IMR-90 (cell line): Measurements from ENCODE around the gene ATXN1. TPM values are rescaled to one million over a fixed set of nuclear protein-coding genes. Genes with fewer than 3 reads are reported as not detected.

Experiments
- ATAC-seq: fragments of 200-7000 bp; cut with Tn5 transposase; 2 replicates; pipeline ENCODE4 v1.9.1; 2020; ENCODE audit warnings: low read depth, mild to moderate bottlenecking, moderate library complexity
- BruUV-seq: library from RNA; stranded (reverse); fragments of 400-500 nt; replicated peaks from 2 replicates; lab custom pipeline; 2021; lab: Mats Ljungman, UMichigan
- CTCF ChIA-PET: fragments of 300-600 bp; formaldehyde crosslinking; extraction: SDS; loops from one replicate; lab custom pipeline; 2021; ENCODE audit warnings: antibody characterized with exemption; lab: Yijun Ruan, JAX
- POLR2A ChIA-PET: fragments of 300-600 bp; sonication (Branson Sonifier 250); formaldehyde crosslinking; loops from one replicate; lab custom pipeline; 2022; ENCODE audit warnings: antibody characterized with exemption; ENCODE audit not compliant: unreplicated experiment; lab: Charles Lee
- DNase-seq: peaks from one replicate; pipeline ENCODE4 v3.0.0; 2013
- H2AFZ ChIP-seq: replicated peaks from 2 replicates; pipeline ENCODE3; 2013; ENCODE audit warnings: low read length, mild to moderate bottlenecking; ENCODE audit not compliant: poor library complexity
- H2AK5ac ChIP-seq: 2 replicates; pipeline ENCODE4 v1.6.1; 2013; ENCODE audit warnings: low read depth, low read length, inconsistent platforms
- H2AK9ac ChIP-seq: replicated peaks from 2 replicates; pipeline ENCODE3; 2013; ENCODE audit warnings: mild to moderate bottlenecking, low read depth, low read length, moderate library complexity; ENCODE audit not compliant: poor library complexity
- H2BK120ac ChIP-seq: 2 replicates; pipeline ENCODE4 v1.6.1; 2013; ENCODE audit warnings: low read depth, low read length, inconsistent platforms
- H2BK15ac ChIP-seq: 3 replicates; pipeline ENCODE4 v1.6.1; 2013; ENCODE audit warnings: low read depth, low read length, inconsistent platforms
- H2BK20ac ChIP-seq: 2 replicates; pipeline ENCODE4 v1.6.1; 2013; ENCODE audit warnings: low read depth, mild to moderate bottlenecking, inconsistent platforms, low read length, moderate library complexity
- H2BK5ac ChIP-seq: 2 replicates; pipeline ENCODE4 v1.6.1; 2013; ENCODE audit warnings: mild to moderate bottlenecking, low read depth, low read length, inconsistent platforms; ENCODE audit not compliant: poor library complexity, severe bottlenecking
- H3K14ac ChIP-seq: replicated peaks from 2 replicates; pipeline ENCODE4 v1.6.1; 2013; ENCODE audit warnings: low read depth, low read length, inconsistent platforms
- H3K18ac ChIP-seq: 2 replicates; pipeline ENCODE4 v1.6.1; 2013; ENCODE audit warnings: low read depth, low read length, control low read depth
- H3K23ac ChIP-seq: 2 replicates; pipeline ENCODE4 v1.6.1; 2013; ENCODE audit warnings: low read depth, low read length, inconsistent platforms
- H3K27ac ChIP-seq: 2 replicates; pipeline ENCODE4 v1.5.1; 2013; ENCODE audit warnings: mild to moderate bottlenecking, control low read depth, low read length; ENCODE audit not compliant: insufficient read depth
- H3K27me3 ChIP-seq: 2 replicates; pipeline ENCODE4 v1.6.1; 2013; ENCODE audit warnings: low read length; ENCODE audit not compliant: control insufficient read depth, insufficient read depth
- H3K36me3 ChIP-seq: 2 replicates; pipeline ENCODE4 v1.6.1; 2013; ENCODE audit warnings: low read length, mixed read lengths; ENCODE audit not compliant: control insufficient read depth, insufficient read depth
- H3K4ac ChIP-seq: 2 replicates; pipeline ENCODE4 v1.6.1; 2013; ENCODE audit warnings: low read depth, low read length, inconsistent platforms
- H3K4me1 ChIP-seq: 2 replicates; pipeline ENCODE4 v1.6.1; 2013; ENCODE audit warnings: low read length, mixed read lengths; ENCODE audit not compliant: control insufficient read depth, insufficient read depth
- H3K4me2 ChIP-seq: 2 replicates; pipeline ENCODE4 v1.6.1; 2013; ENCODE audit warnings: low read depth, mild to moderate bottlenecking, control low read depth, low read length, moderate library complexity
- H3K4me3 ChIP-seq: 2 replicates; pipeline ENCODE4 v1.5.1; 2013; ENCODE audit warnings: low read depth, mild to moderate bottlenecking, control low read depth, low read length, moderate library complexity; ENCODE audit not compliant: insufficient read depth
- H3K56ac ChIP-seq: 2 replicates; pipeline ENCODE4 v1.6.1; 2013; ENCODE audit warnings: low read length, inconsistent platforms; ENCODE audit not compliant: insufficient read depth; ENCODE audit errors: extremely low read depth
- H3K79me1 ChIP-seq, 2 experiments: 2 replicates each; pipeline ENCODE4 v1.6.1; 2013; ENCODE audit warnings: low read length in 2 of 2, inconsistent platforms in 1 of 2, low read depth in 1 of 2
- H3K9ac ChIP-seq: 2 replicates; pipeline ENCODE4 v1.6.1; 2013; ENCODE audit warnings: low read depth, low read length, control low read depth
- H3K9me1 ChIP-seq: 2 replicates; pipeline ENCODE4 v1.6.1; 2013; ENCODE audit warnings: low read length, inconsistent platforms; ENCODE audit not compliant: insufficient read depth
- H3K9me3 ChIP-seq: 2 replicates; pipeline ENCODE4 v1.6.1; 2013; ENCODE audit warnings: low read length; ENCODE audit not compliant: control insufficient read depth, insufficient read depth
- H4K20me1 ChIP-seq: 2 replicates; pipeline ENCODE4 v1.6.1; 2013; ENCODE audit warnings: low read length, inconsistent platforms; ENCODE audit not compliant: insufficient read depth
- H4K5ac ChIP-seq: 2 replicates; pipeline ENCODE4 v1.6.1; 2013; ENCODE audit warnings: mild to moderate bottlenecking, low read depth, low read length, control low read depth
- H4K8ac ChIP-seq, 2 experiments: 2 replicates each; pipeline ENCODE4 v1.6.1; 2013; ENCODE audit warnings: low read depth in 2 of 2, low read length in 2 of 2, control low read depth in 1 of 2, inconsistent platforms in 1 of 2
- H4K91ac ChIP-seq: 2 replicates; pipeline ENCODE4 v1.6.1; 2013; ENCODE audit warnings: low read depth, low read length, inconsistent platforms; ENCODE audit not compliant: insufficient read depth
- BHLHE40 ChIP-seq: fragments of 150-350 bp; IDR thresholded peaks from 2 replicates; pipeline ENCODE4 v1.6.1; 2016; ENCODE audit warnings: mild to moderate bottlenecking, low read depth, low read length
- CHD1 ChIP-seq: IDR thresholded peaks from 2 replicates; pipeline ENCODE4 v1.6.1; 2012; ENCODE audit warnings: low read depth, low read length, improper control_type of control experiment
- FOS ChIP-seq: fragments of 150-350 bp; IDR thresholded peaks from 2 replicates; pipeline ENCODE4 v1.6.1; 2016; ENCODE audit warnings: low read depth, low read length
- MAFK ChIP-seq: IDR thresholded peaks from 2 replicates; pipeline ENCODE4 v1.6.1; 2012; ENCODE audit warnings: low read depth, low read length, improper control_type of control experiment
- MAZ ChIP-seq: IDR thresholded peaks from 2 replicates; pipeline ENCODE4 v1.6.1; 2012; ENCODE audit warnings: low read depth, mild to moderate bottlenecking, low read length, improper control_type of control experiment, moderate library complexity, borderline replicate concordance
- MXI1 ChIP-seq: IDR thresholded peaks from 2 replicates; pipeline ENCODE4 v1.6.1; 2012; ENCODE audit warnings: low read depth, mild to moderate bottlenecking, low read length, moderate library complexity, borderline replicate concordance
- NFE2L2 ChIP-seq: fragments of 150-350 bp; IDR thresholded peaks from 2 replicates; pipeline ENCODE4 v1.6.1; 2016; ENCODE audit warnings: low read depth, mild to moderate bottlenecking, low read length
- POLR2A ChIP-seq: IDR thresholded peaks from 2 replicates; pipeline ENCODE4 v1.6.1; 2012; ENCODE audit warnings: mild to moderate bottlenecking, low read depth, low read length
- RAD21 ChIP-seq: IDR thresholded peaks from 2 replicates; pipeline ENCODE4 v1.6.1; 2012; ENCODE audit warnings: low read length, improper control_type of control experiment
- RCOR1 ChIP-seq: IDR thresholded peaks from 2 replicates; pipeline ENCODE4 v1.6.1; 2012; ENCODE audit warnings: mild to moderate bottlenecking, low read length, improper control_type of control experiment; ENCODE audit not compliant: insufficient replicate concordance
- RFX5 ChIP-seq: IDR thresholded peaks from 2 replicates; pipeline ENCODE4 v1.8.0; 2012; ENCODE audit warnings: low read depth, mild to moderate bottlenecking, low read length, moderate library complexity
- SMC3 ChIP-seq: fragments of 150-350 bp; IDR thresholded peaks from 2 replicates; pipeline ENCODE4 v1.6.1; 2016; ENCODE audit warnings: low read depth, mild to moderate bottlenecking, antibody characterized with exemption, low read length, moderate library complexity
- WGBS, 2 experiments: methylation state at CpG; one replicate each; pipeline versions ENCODE4 v1.1.5 to v1.1.7; 2013; ENCODE audit warnings: missing lambda C conversion rate in 2 of 2; ENCODE audit not compliant: insufficient read length in 1 of 2; ENCODE audit errors: extremely low coverage in 2 of 2; 5-methylcytosine and 5-hydroxymethylcytosine counted together
- dilution Hi-C: fragments of 300-500 bp; cut with HindIII; formaldehyde crosslinking; loops from one replicate; pipeline ENCODE4 v1.14.3; 2018; ENCODE audit warnings: low sequenced_read_pairs; ENCODE audit not compliant: unreplicated experiment
- in situ Hi-C: fragments of 300-500 bp; cut with MboI; formaldehyde crosslinking; loops from 3 replicates; pipeline ENCODE4 v1.14.3; 2019; ENCODE audit warnings: low sequenced_read_pairs, inconsistent platforms, mixed read lengths
- intact Hi-C: fragments of 100-400 bp; cut with micrococcal nuclease; formaldehyde crosslinking; loops from 2 replicates; pipeline ENCODE4 v1.10.0; 2022
- polyA plus RNA-seq, 3 experiments: library from polyadenylated mRNA; depleted of rRNA; stranded (reverse); fragments of >200 nt; gene quantifications; 2 replicates each; pipeline ENCODE4 v1.2.3, GENCODE V29; 2012; ENCODE audit warnings: low replicate concordance in 1 of 3
- total RNA-seq: library from RNA; depleted of rRNA; stranded (reverse); fragments of >200 nt; gene quantifications from 2 replicates; pipeline ENCODE4 v1.2.3, GENCODE V29; 2012
- TF ChIP-seq, protein P1 (sequence below): conservative IDR thresholded peaks from 2 replicates; pipeline ENCODE4 v1.5.1; 2012; ENCODE audit warnings: mild to moderate bottlenecking, low read depth, low read length, improper control_type of control experiment
- TF ChIP-seq, protein P2 (sequence below): fragments of 150-350 bp; IDR thresholded peaks from 2 replicates; pipeline ENCODE4 v1.6.1; 2017; ENCODE audit warnings: mild to moderate bottlenecking, antibody characterized with exemption, low read length, low read depth

Gene ATXN1
- total and polyA plus RNA-seq, 2 of the 4 experiments (the other 2 are of a cell fraction) = 7.3 to 11.1 TPM

DNA sequence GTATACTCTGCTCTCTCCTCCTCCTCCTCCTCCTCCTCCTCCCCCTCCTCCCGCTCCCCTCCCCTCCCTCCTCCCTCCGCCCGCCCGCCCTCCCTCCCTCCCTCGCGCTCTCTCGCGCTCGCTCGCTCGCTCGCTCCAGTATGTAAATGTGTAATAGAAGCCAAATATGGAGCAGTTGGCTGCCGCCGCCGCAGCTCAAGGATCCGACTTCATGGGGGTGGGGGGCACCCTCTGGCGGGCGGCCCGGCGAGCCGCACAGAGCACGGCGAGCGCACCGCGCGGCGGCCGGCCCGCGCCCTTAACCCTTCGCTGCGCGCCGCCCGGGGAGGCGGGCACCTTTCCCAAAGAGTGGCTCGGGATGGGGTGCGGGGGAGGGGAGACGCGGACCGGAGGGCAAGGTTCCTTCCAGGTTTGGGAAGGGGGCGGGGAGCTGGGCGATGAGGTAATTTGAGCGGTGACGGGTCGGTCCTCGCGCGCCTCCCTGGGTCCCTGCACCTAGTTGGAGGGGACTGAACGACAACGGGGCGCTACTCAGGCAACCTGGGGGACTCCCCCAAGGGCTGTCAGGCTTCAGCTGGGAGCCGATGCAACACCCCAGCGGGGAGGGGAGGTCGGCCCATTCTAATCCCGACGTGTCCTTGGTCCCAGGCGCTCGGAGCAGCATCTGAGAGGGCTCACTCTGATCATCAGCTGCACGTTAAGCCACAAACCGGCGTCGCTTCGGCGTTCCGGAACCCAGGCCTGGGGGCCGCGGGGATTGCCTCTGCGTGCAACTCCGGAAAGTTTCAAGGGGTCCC is 409 bp upstream of the ATXN1 start:
- H3K14ac ChIP-seq = 0 out of 2 replicates have a peak overlapping the region, but pooled peaks have one; percentile 6
- peak overlapping the region; percentile 95 for H3K4ac ChIP-seq
- no TSS peak for BruUV-seq
- peak overlapping the region; percentile 29; the same call in 1 of the 2 replicates for H2AK5ac ChIP-seq
- H2AK9ac ChIP-seq = peak overlapping the region; percentile 89
- H3K18ac ChIP-seq = peak overlapping the region; percentile 99; the same call in 1 of the 2 replicates
- dilution Hi-C loops = no loop called here
- peaks cover 5% of the 10 kb centered on the region for H3K4me1 ChIP-seq
- H3K27ac ChIP-seq = peak overlapping the region; percentile 98
- 0% methylated on average over 18 of the region's 71 CpGs; no CpG with 5 or more reads in 1 of the 2 experiments for WGBS, 2 experiments
- H2AFZ ChIP-seq = peak overlapping the region; percentile 91
- no peaks in the 10 kb centered on the region for H3K9me3 ChIP-seq
- H3K79me1 ChIP-seq = peaks cover 0 to 33% of the 10 kb centered on the region in 2 experiments; a peak in 3 of 4 replicates
- peak overlapping the region; percentile 48 for H3K23ac ChIP-seq
- in situ Hi-C loops = loop anchor here (5.0 to 10.0 kb wide), 3 partner anchors 249 to 429 kb away; no protein-coding TSS in a partner anchor
- H4K91ac ChIP-seq = peak overlapping the region; percentile 49
- H4K5ac ChIP-seq = peak overlapping the region; percentile 22
- intact Hi-C loops = loop anchor here (2.0 to 5.0 kb wide), 5 partner anchors 37 to 429 kb away; no protein-coding TSS in a partner anchor
- peaks cover 20% of the 10 kb centered on the region for H4K20me1 ChIP-seq
- peak overlapping the region; percentile 95 for H3K9ac ChIP-seq
- H4K8ac ChIP-seq = peak overlapping the region; percentile 33 to 88; a peak in 3 of 4 replicates
- peak overlapping the region; percentile 67 for H2BK20ac ChIP-seq
- no peaks in the 10 kb centered on the region for H3K9me1 ChIP-seq
- peak overlapping the region; percentile 76 for H2BK120ac ChIP-seq
- H3K4me2 ChIP-seq = peak overlapping the region; percentile 97
- H3K27me3 ChIP-seq = no peaks in the 10 kb centered on the region
- DNase-seq = peak; percentile 91
- peak overlapping the region; percentile 91 for H3K4me3 ChIP-seq
- ATAC-seq = peak; percentile 46
- peaks cover 2% of the 10 kb centered on the region; the same call in 1 of the 2 replicates for H3K36me3 ChIP-seq
- peak overlapping the region; percentile 96 for H2BK5ac ChIP-seq
- H3K56ac ChIP-seq = peak overlapping the region; percentile 82; the same call in 1 of the 2 replicates
- ChIA-PET CTCF (interaction anchor here (0.8 to 2.9 kb wide), 6 partner anchors 21 to 423 kb away, joined by 3 to 14 read pairs (median 4); no protein-coding TSS in a partner anchor), POLR2A (interaction anchor here (0.5 kb wide), 1 partner anchor 14 kb away, joined by 3 read pairs; no protein-coding TSS in a partner anchor)
- H2BK15ac ChIP-seq = peak overlapping the region; percentile 88; the same call in 1 of the 3 replicates
- TF ChIP-seq RCOR1 = no peak
- TF ChIP-seq MXI1 = peak; percentile 29; the same call in 1 of the 2 replicates
- no peak for TF ChIP-seq RFX5
- TF ChIP-seq CHD1 = no peak
- TF ChIP-seq SMC3 = peak; percentile 64
- no peak for TF ChIP-seq BHLHE40
- TF ChIP-seq MAFK = no peak
- TF ChIP-seq MAZ = peak; percentile 67; the same call in 1 of the 2 replicates
- TF ChIP-seq FOS = no peak
- peak; percentile 83 for TF ChIP-seq POLR2A
- no peak for TF ChIP-seq NFE2L2
- TF ChIP-seq, protein P1, sequence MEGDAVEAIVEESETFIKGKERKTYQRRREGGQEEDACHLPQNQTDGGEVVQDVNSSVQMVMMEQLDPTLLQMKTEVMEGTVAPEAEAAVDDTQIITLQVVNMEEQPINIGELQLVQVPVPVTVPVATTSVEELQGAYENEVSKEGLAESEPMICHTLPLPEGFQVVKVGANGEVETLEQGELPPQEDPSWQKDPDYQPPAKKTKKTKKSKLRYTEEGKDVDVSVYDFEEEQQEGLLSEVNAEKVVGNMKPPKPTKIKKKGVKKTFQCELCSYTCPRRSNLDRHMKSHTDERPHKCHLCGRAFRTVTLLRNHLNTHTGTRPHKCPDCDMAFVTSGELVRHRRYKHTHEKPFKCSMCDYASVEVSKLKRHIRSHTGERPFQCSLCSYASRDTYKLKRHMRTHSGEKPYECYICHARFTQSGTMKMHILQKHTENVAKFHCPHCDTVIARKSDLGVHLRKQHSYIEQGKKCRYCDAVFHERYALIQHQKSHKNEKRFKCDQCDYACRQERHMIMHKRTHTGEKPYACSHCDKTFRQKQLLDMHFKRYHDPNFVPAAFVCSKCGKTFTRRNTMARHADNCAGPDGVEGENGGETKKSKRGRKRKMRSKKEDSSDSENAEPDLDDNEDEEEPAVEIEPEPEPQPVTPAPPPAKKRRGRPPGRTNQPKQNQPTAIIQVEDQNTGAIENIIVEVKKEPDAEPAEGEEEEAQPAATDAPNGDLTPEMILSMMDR = peak; percentile 56
- peak; percentile 59 for TF ChIP-seq RAD21
- TF ChIP-seq, protein P2, sequence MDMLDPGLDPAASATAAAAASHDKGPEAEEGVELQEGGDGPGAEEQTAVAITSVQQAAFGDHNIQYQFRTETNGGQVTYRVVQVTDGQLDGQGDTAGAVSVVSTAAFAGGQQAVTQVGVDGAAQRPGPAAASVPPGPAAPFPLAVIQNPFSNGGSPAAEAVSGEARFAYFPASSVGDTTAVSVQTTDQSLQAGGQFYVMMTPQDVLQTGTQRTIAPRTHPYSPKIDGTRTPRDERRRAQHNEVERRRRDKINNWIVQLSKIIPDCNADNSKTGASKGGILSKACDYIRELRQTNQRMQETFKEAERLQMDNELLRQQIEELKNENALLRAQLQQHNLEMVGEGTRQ = no peak
